Measurements from ENCODE around the gene HELLS.
"Not testable (repeated sequence)": the region's sequence is repeated elsewhere in the genome, so short reads cannot be mapped to it uniquely, and the experiment has no call there.

The HELLS gene

GRCh38 chr10:94614558-94614957 lies 69.0 kb downstream of the HELLS start:
- no peak for DNase-seq

DNA sequence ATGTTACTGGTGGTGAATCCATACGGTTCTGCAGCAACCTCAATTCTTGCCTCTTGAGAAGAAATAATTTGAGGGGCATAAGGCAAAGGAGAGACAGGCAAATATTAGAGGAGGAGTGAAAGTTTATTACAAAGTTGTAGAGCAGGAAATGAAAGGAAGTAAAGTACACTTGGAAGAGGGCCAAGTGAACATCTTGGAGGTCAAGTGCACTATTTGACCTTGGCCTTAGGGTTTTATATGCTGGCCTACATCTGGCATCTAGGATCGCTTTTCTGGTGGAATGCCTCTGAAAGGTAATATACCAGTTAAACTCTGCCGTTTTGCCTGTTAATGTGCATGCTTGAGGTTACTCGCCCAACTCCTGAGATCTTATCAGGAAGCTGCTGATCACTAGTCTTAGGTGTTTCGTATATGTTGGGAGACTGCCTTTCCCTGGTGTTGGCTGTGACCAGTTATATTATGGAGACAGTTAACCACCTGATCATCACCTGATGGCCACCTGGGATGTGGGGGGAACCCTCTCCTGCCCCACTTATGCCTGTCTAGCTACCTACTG lies 71.9 kb downstream of the HELLS start:
- DNase-seq = no peak

- no peak for DNase-seq
Observed at GRCh38 chr10:94622666-94623205, 77.1 kb downstream of the HELLS start.

- no peak for DNase-seq
Observed at GRCh38 chr10:94623572-94623971, 78.0 kb downstream of the HELLS start.

GRCh38 chr10:94626476-94626875 lies 80.9 kb downstream of the HELLS start:
- no peak for DNase-seq

GRCh38 chr10:94627511-94627910 lies 81.9 kb downstream of the HELLS start:
- no peak for DNase-seq

GRCh38 chr10:94630017-94630688 lies 84.6 kb downstream of the HELLS start:
- DNase-seq = peak; percentile 7

DNA sequence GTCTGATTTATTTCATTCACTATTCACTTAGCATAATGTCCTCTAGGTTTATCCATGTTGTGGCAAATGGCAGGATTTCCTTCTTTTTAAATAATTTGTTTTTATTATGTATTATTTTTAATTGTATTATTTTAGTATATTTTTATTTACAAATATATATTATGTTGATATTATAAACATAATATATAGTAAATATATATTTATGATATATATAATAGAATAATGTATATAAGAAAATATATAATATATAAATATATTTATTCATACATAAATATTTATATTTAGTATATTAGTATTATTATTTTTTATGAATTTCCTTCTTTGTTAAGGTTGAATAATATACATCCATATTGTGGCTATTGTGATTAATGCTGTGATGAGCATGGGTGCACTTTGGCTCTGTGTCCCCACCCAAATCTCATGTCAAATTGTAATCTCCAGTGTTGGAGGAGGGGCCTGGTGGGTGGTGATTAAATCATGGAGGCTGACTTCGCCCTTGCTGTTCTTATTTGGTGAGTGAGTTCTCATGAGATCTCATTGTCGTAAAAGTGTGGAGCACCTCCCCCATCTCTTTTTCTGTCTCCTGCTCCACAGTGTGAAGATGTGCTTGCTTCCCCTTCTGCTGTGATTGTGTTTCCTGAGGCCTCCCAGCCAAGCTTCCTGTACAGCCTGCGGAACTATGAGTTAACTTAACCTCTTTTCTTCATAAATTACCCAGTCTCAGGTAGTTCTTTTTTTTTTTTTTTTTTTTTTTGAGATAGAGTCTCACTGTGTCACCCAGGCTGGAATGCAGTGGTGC lies 85.7 kb downstream of the HELLS start:
- no peak for DNase-seq

DNA sequence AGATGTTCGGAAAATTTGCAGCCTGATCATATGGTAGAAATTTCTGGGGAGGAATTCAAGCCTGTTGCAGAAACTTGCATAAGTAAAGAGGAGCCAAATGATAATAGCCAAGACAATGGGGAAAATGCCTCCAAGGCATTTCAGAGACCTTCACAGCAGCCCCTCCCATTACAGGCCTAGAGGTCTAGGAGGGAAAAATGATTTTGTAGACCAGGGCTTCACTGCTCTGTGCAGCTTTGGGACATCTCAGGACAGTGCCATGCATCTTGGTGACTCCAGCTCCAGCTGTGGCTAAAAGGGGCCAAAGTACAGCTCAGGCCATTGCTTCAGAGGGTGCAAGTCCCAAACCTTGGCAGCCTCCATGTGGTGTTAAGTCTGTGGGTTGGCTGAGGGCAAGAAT lies 87.4 kb downstream of the HELLS start:
- no peak for DNase-seq

- DNase-seq = not testable (repeated sequence)
Observed at GRCh38 chr10:94638097-94638496, 92.5 kb downstream of the HELLS start.

DNA sequence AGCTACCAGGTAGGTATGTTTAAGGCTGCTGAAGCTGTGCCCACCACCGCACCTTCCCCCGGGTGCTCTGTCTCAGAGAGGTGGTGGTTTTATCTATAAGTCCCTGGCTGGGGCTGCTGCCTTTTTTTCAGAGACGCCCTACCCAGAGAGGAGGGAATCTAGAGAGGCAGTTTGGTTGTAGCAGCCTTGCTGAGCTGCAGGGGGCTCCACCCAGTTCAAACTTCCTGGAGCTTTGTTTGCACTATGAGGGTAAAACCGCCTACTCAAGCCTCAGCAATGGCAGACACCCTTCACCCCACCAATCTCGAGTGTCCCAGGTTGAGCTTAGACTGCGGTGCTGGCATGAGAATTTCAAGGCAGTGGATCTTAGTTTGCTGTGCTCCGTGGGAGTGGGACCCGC lies 94.3 kb downstream of the HELLS start:
- no peak for DNase-seq

DNA sequence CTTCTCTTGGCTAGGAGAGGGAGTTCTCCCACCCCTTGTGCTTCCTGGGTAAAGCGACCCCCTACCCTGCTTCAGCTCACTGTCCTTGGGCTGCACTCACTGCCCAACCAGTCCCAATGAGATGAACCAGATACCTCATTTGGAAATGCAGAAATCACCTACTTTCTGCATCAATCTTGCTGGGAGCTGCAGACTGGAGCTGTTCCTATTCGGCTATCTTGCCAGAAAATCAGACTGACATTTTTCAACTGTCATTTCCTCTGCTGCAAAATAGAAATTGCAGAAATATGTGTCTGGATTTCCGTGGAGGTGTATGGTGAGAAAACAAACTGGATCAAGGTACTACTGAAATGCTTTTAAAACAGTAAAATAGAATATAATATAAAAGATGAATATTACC lies 95.0 kb downstream of the HELLS start:
- DNase-seq = no peak

DNA sequence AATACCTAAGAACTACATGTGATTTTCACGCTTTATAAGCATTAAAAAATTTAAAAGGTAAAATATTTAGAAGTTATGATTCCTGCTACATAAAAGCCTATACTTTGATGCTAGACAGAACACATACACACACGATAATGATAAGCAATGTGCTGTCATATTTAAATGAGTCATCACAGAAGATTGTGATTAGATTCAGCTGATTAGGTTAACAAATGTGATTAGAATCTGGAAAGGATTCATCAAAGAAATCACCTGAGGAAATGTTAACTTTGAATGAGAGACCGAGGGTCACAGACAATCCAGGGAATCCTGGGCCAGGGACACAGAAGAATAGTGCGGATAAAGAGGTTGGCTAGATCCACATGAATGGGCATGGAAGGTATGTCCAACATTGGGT lies 95.9 kb downstream of the HELLS start:
- no peak for DNase-seq

DNA sequence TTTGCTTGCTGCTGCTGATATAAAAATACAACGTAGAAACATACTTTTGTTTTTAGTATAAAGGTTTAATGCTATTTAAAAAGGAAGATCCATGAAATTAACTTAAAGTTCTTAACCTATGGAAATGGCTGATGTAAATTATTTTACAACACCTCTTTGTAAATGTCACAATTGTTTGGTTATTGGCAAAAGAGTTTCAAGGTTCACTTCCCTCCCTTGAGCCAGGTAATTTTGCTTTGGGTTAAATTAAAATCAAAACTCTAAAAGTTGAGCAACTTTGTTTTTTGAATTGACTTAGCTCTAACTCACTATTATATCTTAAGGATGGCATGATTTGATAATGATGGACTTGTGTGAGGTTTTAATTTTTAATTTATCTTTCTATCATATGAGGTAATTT lies 98.8 kb downstream of the HELLS start:
- no peak for DNase-seq

- no peak for DNase-seq
Observed at GRCh38 chr10:94645285-94645684, 99.7 kb downstream of the HELLS start.

Data from NCI-H446 treated with DMSO at 0.1 percent for 48 hours (cell line).